GM23338 (cell line): ENCODE measurements around the gene GPR42. TPM values are rescaled to one million over a fixed set of nuclear protein-coding genes. Genes with fewer than 3 reads are reported as not detected.

Experiments used
- ATAC-seq: fragments of 200-7000 bp; cut with Tn5 transposase; 3 replicates; pipeline ENCODE4 v1.9.1; 2020
- DNase-seq: peaks from one replicate; pipeline ENCODE4 v3.0.0-alpha.2; 2015; ENCODE audit warnings: low spot score
- H2AFZ ChIP-seq: fragments of 200-600 bp; sonication (generic); 2 replicates; pipeline ENCODE4 v1.8.0; 2016; ENCODE audit warnings: antibody characterized with exemption, mild to moderate bottlenecking, moderate library complexity
- H3F3A ChIP-seq: fragments of 200-600 bp; sonication (generic); replicated peaks from 2 replicates; pipeline ENCODE4 v1.8.0; 2017; ENCODE audit warnings: antibody characterized with exemption, mixed run types, low read depth
- H3K27ac ChIP-seq: fragments of 200-600 bp; sonication (generic); 2 replicates; pipeline ENCODE4 v1.6.1; 2016; ENCODE audit warnings: low read depth
- H3K27me3 ChIP-seq: fragments of 200-600 bp; sonication (generic); 2 replicates; pipeline ENCODE4 v1.8.0; 2016; ENCODE audit warnings: mild to moderate bottlenecking, mixed run types, moderate library complexity; ENCODE audit not compliant: insufficient read depth
- H3K36me3 ChIP-seq: fragments of 200-600 bp; sonication (generic); 2 replicates; pipeline ENCODE4 v1.8.0; 2016; ENCODE audit warnings: mild to moderate bottlenecking; ENCODE audit not compliant: insufficient read depth
- H3K4me1 ChIP-seq: fragments of 200-600 bp; sonication (generic); 2 replicates; pipeline ENCODE4 v1.8.0; 2016; ENCODE audit warnings: mild to moderate bottlenecking, moderate library complexity; ENCODE audit not compliant: insufficient read depth
- H3K4me2 ChIP-seq: fragments of 200-600 bp; sonication (generic); 2 replicates; pipeline ENCODE4 v1.7.1; 2017; ENCODE audit warnings: mixed run types
- H3K4me3 ChIP-seq: fragments of 200-600 bp; sonication (generic); 2 replicates; pipeline ENCODE4 v1.6.1; 2016; ENCODE audit warnings: mixed run types
- H3K79me2 ChIP-seq: fragments of 200-600 bp; sonication (generic); replicated peaks from 2 replicates; pipeline ENCODE4 v1.8.0; 2017; ENCODE audit warnings: mild to moderate bottlenecking; ENCODE audit not compliant: insufficient read depth
- H3K9me2 ChIP-seq: fragments of 200-600 bp; sonication (generic); 2 replicates; pipeline ENCODE4 v1.8.0; 2017; ENCODE audit not compliant: insufficient read depth
- H4K20me1 ChIP-seq: fragments of 200-600 bp; sonication (generic); replicated peaks from 2 replicates; pipeline ENCODE4 v1.8.0; 2017; ENCODE audit warnings: mild to moderate bottlenecking; ENCODE audit not compliant: insufficient read depth
- H3K27ac Mint-ChIP-seq: 2 replicates; pipeline ENCODE4 v1.8.0; 2020; ENCODE audit warnings: inconsistent platforms, mild to moderate bottlenecking, moderate library complexity, mixed read lengths
- H3K27me3 Mint-ChIP-seq: 3 replicates; pipeline ENCODE4 v1.8.0; 2022; ENCODE audit warnings: low read depth, mild to moderate bottlenecking, moderate library complexity, mixed read lengths, inconsistent platforms; ENCODE audit not compliant: insufficient read depth, poor library complexity
- H3K36me3 Mint-ChIP-seq: 3 replicates; pipeline ENCODE4 v1.8.0; 2021; ENCODE audit warnings: low read depth, mild to moderate bottlenecking, inconsistent platforms, moderate library complexity, mixed read lengths
- H3K4me1 Mint-ChIP-seq: 3 replicates; pipeline ENCODE4 v1.8.0; 2020; ENCODE audit warnings: mild to moderate bottlenecking, inconsistent platforms, mixed read lengths
- H3K4me3 Mint-ChIP-seq: 3 replicates; pipeline ENCODE4 v1.8.0; 2021; ENCODE audit warnings: moderate library complexity, mild to moderate bottlenecking, inconsistent platforms, mixed read lengths
- H3K9me3 Mint-ChIP-seq: 3 replicates; pipeline ENCODE4 v1.8.0; 2020; ENCODE audit warnings: moderate library complexity, mild to moderate bottlenecking, inconsistent platforms, mixed read lengths
- CREB1 ChIP-seq: fragments of 250-450 bp; sonication (Bioruptor Pico); IDR thresholded peaks from 2 replicates; pipeline ENCODE4 v1.5.0; 2020; ENCODE audit warnings: low read depth, mild to moderate bottlenecking, moderate library complexity
- EZH2 ChIP-seq: fragments of 200-600 bp; sonication (generic); IDR thresholded peaks from one replicate; pipeline ENCODE4 v1.8.0; 2017; ENCODE audit warnings: antibody characterized with exemption, mild to moderate bottlenecking, low read depth; ENCODE audit not compliant: unreplicated experiment
- EZH2phosphoT487 ChIP-seq: fragments of 200-600 bp; sonication (generic); IDR thresholded peaks from one replicate; pipeline ENCODE4 v1.8.1; 2018; ENCODE audit warnings: antibody characterized with exemption; ENCODE audit not compliant: unreplicated experiment
- JUNB ChIP-seq: IDR thresholded peaks from one replicate; pipeline ENCODE4 v1.6.1; 2016; ENCODE audit warnings: antibody characterized with exemption; ENCODE audit not compliant: unreplicated experiment
- NANOG ChIP-seq: IDR thresholded peaks from 2 replicates; pipeline ENCODE4 v1.6.1; 2016; ENCODE audit warnings: antibody characterized with exemption, borderline replicate concordance
- POLR2AphosphoS5 ChIP-seq: IDR thresholded peaks from 2 replicates; pipeline ENCODE4 v1.6.1; 2016; ENCODE audit warnings: antibody characterized with exemption, low read depth
- STAT1 ChIP-seq: IDR thresholded peaks from one replicate; pipeline ENCODE4 v1.6.1; 2016; ENCODE audit warnings: antibody characterized with exemption; ENCODE audit not compliant: unreplicated experiment
- ZNF114 ChIP-seq: fragments of 250-450 bp; sonication (Bioruptor Pico); IDR thresholded peaks from 2 replicates; pipeline ENCODE4 v1.5.0; 2020; ENCODE audit warnings: mild to moderate bottlenecking, moderate library complexity
- ZNF331 ChIP-seq: fragments of 250-450 bp; sonication (Bioruptor Pico); IDR thresholded peaks from 2 replicates; pipeline ENCODE4 v1.5.0; 2020; ENCODE audit warnings: low read depth, mild to moderate bottlenecking, moderate library complexity
- polyA plus RNA-seq: library from polyadenylated mRNA; unstranded; fragments of >200 nt; fragmentation: Nextera tagmentation; extraction: Ambion mirVana; gene quantifications from 2 replicates; pipeline ENCODE4 v1.2.1, GENCODE V29; 2016
- total RNA-seq: library from RNA; depleted of rRNA; stranded (reverse); fragments of >200 nt; shearing (Covaris generic); gene quantifications from 2 replicates; pipeline ENCODE4 v1.2.3, GENCODE V29; 2014
- TF ChIP-seq, protein P1 (sequence below): IDR thresholded peaks from 2 replicates; pipeline ENCODE4 v1.6.1; 2016; ENCODE audit warnings: antibody characterized with exemption
- TF ChIP-seq, protein P2 (sequence below): fragments of 250-450 bp; sonication (Bioruptor Pico); IDR thresholded peaks from 2 replicates; pipeline ENCODE4 v1.5.0; 2020; ENCODE audit warnings: mild to moderate bottlenecking, moderate library complexity
- TF ChIP-seq, protein P3 (sequence below): IDR thresholded peaks from one replicate; pipeline ENCODE4 v1.6.1; 2018; ENCODE audit warnings: antibody characterized with exemption; ENCODE audit not compliant: unreplicated experiment
- TF ChIP-seq, protein P4 (sequence below), 2 experiments: fragments of 200-600 bp in 1 of 2; sonication (generic) in 1 of 2; conservative IDR thresholded peaks; 2 replicates each; pipeline versions ENCODE4 v1.5.1 to v1.6.1; 2016 to 2017; ENCODE audit warnings: antibody characterized with exemption in 2 of 2, low read depth in 2 of 2, mild to moderate bottlenecking in 2 of 2, moderate library complexity in 1 of 2

Gene GPR42
- total and polyA plus RNA-seq, 2 experiments from 2014 or later = not detected

DNA sequence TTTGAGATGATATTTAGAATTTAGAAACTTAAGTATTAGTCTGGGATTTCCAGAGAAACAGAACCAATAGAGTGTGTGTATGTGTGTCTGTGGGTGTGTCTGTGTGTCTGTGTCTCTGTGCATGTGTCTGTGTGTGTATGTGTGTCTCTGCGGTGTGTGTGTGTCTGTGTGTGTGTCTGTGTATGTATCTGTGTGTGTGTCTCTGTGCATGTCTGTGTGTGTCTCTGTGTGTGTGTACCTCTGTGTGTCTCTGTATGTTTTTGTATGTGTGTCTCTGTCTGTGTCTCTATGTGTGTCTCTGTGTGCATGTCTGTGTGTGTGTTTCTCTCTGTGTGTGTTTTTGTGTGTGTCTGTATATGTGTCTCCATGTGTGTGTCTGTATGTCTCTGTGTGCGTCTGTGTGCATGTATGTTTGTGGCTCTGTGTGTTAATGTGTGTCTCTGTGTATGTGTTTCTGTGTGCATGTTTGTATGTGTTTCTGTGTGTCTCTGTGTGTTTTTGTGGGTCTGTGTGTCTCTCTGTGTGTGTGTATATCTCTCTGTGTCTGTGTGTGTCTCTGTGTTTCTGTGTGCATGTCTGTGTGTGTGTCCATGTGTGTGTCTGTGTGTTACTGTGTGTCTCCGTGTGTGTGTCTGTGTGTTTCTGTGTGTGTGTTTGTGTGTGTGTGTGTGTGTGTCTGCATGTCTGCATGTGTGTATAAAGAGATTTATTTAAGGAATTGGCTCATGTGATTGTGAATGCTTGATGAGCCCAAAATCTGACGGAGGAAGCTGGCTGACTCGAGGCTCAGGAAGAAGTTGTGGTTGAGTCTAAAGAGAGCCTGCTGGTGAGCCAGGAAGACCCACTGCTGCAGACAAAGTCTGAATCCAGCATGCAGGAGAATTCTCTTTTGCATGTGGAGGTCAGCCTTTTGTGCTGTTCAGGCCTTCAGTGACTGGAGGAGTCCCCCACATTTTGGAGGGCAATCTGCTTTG lies 22.2 kb downstream of the GPR42 start:
- ATAC-seq (no peak), DNase-seq (no peak)
- Histone ChIP-seq H3K36me3 (no peaks in the 10 kb centered on the region), H3K79me2 (no peaks in the 10 kb centered on the region), H4K20me1 (no peaks in the 10 kb centered on the region), H3K27ac (no peak overlapping the region), H3K4me3 (no peak overlapping the region), H3K27me3 (no peaks in the 10 kb centered on the region), H3F3A (no peaks in the 10 kb centered on the region), H3K9me2 (no peaks in the 10 kb centered on the region), H2AFZ (no peak overlapping the region), H3K4me2 (no peak overlapping the region), H3K4me1 (no peaks in the 10 kb centered on the region)
- H3K27me3 Mint-ChIP-seq = no peaks in the 10 kb centered on the region
- no peak for TF ChIP-seq ZNF331 (CRISPR knock-in tag)
- TF ChIP-seq, protein P1, sequence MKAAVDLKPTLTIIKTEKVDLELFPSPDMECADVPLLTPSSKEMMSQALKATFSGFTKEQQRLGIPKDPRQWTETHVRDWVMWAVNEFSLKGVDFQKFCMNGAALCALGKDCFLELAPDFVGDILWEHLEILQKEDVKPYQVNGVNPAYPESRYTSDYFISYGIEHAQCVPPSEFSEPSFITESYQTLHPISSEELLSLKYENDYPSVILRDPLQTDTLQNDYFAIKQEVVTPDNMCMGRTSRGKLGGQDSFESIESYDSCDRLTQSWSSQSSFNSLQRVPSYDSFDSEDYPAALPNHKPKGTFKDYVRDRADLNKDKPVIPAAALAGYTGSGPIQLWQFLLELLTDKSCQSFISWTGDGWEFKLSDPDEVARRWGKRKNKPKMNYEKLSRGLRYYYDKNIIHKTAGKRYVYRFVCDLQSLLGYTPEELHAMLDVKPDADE = no peak
- TF ChIP-seq, protein P2, sequence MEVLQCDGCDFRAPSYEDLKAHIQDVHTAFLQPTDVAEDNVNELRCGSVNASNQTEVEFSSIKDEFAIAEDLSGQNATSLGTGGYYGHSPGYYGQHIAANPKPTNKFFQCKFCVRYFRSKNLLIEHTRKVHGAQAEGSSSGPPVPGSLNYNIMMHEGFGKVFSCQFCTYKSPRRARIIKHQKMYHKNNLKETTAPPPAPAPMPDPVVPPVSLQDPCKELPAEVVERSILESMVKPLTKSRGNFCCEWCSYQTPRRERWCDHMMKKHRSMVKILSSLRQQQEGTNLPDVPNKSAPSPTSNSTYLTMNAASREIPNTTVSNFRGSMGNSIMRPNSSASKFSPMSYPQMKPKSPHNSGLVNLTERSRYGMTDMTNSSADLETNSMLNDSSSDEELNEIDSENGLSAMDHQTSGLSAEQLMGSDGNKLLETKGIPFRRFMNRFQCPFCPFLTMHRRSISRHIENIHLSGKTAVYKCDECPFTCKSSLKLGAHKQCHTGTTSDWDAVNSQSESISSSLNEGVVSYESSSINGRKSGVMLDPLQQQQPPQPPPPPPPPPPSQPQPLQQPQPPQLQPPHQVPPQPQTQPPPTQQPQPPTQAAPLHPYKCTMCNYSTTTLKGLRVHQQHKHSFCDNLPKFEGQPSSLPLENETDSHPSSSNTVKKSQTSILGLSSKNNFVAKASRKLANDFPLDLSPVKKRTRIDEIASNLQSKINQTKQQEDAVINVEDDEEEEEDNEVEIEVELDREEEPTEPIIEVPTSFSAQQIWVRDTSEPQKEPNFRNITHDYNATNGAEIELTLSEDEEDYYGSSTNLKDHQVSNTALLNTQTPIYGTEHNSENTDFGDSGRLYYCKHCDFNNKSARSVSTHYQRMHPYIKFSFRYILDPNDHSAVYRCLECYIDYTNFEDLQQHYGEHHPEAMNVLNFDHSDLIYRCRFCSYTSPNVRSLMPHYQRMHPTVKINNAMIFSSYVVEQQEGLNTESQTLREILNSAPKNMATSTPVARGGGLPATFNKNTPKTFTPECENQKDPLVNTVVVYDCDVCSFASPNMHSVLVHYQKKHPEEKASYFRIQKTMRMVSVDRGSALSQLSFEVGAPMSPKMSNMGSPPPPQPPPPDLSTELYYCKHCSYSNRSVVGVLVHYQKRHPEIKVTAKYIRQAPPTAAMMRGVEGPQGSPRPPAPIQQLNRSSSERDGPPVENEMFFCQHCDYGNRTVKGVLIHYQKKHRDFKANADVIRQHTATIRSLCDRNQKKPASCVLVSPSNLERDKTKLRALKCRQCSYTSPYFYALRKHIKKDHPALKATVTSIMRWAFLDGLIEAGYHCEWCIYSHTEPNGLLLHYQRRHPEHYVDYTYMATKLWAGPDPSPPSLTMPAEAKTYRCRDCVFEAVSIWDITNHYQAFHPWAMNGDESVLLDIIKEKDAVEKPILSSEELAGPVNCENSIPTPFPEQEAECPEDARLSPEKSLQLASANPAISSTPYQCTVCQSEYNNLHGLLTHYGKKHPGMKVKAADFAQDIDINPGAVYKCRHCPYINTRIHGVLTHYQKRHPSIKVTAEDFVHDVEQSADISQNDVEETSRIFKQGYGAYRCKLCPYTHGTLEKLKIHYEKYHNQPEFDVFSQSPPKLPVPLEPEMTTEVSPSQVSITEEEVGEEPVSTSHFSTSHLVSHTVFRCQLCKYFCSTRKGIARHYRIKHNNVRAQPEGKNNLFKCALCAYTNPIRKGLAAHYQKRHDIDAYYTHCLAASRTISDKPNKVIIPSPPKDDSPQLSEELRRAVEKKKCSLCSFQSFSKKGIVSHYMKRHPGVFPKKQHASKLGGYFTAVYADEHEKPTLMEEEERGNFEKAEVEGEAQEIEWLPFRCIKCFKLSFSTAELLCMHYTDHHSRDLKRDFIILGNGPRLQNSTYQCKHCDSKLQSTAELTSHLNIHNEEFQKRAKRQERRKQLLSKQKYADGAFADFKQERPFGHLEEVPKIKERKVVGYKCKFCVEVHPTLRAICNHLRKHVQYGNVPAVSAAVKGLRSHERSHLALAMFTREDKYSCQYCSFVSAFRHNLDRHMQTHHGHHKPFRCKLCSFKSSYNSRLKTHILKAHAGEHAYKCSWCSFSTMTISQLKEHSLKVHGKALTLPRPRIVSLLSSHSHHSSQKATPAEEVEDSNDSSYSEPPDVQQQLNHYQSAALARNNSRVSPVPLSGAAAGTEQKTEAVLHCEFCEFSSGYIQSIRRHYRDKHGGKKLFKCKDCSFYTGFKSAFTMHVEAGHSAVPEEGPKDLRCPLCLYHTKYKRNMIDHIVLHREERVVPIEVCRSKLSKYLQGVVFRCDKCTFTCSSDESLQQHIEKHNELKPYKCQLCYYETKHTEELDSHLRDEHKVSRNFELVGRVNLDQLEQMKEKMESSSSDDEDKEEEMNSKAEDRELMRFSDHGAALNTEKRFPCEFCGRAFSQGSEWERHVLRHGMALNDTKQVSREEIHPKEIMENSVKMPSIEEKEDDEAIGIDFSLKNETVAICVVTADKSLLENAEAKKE (CRISPR knock-in tag) = no peak
- no peak for TF ChIP-seq JUNB
- TF ChIP-seq POLR2AphosphoS5 = no peak
- TF ChIP-seq STAT1 = no peak
- no peak for TF ChIP-seq EZH2phosphoT487
- no peak for TF ChIP-seq CREB1 (CRISPR knock-in tag)
- TF ChIP-seq, protein P3, sequence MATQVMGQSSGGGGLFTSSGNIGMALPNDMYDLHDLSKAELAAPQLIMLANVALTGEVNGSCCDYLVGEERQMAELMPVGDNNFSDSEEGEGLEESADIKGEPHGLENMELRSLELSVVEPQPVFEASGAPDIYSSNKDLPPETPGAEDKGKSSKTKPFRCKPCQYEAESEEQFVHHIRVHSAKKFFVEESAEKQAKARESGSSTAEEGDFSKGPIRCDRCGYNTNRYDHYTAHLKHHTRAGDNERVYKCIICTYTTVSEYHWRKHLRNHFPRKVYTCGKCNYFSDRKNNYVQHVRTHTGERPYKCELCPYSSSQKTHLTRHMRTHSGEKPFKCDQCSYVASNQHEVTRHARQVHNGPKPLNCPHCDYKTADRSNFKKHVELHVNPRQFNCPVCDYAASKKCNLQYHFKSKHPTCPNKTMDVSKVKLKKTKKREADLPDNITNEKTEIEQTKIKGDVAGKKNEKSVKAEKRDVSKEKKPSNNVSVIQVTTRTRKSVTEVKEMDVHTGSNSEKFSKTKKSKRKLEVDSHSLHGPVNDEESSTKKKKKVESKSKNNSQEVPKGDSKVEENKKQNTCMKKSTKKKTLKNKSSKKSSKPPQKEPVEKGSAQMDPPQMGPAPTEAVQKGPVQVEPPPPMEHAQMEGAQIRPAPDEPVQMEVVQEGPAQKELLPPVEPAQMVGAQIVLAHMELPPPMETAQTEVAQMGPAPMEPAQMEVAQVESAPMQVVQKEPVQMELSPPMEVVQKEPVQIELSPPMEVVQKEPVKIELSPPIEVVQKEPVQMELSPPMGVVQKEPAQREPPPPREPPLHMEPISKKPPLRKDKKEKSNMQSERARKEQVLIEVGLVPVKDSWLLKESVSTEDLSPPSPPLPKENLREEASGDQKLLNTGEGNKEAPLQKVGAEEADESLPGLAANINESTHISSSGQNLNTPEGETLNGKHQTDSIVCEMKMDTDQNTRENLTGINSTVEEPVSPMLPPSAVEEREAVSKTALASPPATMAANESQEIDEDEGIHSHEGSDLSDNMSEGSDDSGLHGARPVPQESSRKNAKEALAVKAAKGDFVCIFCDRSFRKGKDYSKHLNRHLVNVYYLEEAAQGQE = no peak
- TF ChIP-seq, protein P4, sequence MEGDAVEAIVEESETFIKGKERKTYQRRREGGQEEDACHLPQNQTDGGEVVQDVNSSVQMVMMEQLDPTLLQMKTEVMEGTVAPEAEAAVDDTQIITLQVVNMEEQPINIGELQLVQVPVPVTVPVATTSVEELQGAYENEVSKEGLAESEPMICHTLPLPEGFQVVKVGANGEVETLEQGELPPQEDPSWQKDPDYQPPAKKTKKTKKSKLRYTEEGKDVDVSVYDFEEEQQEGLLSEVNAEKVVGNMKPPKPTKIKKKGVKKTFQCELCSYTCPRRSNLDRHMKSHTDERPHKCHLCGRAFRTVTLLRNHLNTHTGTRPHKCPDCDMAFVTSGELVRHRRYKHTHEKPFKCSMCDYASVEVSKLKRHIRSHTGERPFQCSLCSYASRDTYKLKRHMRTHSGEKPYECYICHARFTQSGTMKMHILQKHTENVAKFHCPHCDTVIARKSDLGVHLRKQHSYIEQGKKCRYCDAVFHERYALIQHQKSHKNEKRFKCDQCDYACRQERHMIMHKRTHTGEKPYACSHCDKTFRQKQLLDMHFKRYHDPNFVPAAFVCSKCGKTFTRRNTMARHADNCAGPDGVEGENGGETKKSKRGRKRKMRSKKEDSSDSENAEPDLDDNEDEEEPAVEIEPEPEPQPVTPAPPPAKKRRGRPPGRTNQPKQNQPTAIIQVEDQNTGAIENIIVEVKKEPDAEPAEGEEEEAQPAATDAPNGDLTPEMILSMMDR (conservative IDR thresholded peaks at IDR 0.05; ENCODE audit: low read depth in 2 of 2) = no peak
- no peak for TF ChIP-seq NANOG
- no peak for TF ChIP-seq EZH2
- no peak for TF ChIP-seq ZNF114 (CRISPR knock-in tag)
- no peaks in the 10 kb centered on the region for H3K36me3 Mint-ChIP-seq
- no peak overlapping the region for H3K27ac Mint-ChIP-seq
- H3K9me3 Mint-ChIP-seq = peaks cover 19% of the 10 kb centered on the region
- no peaks in the 10 kb centered on the region for H3K4me1 Mint-ChIP-seq
- H3K4me3 Mint-ChIP-seq = no peak overlapping the region
